MM.1S (cell line): ENCODE measurements around the gene DCLK1.

Source experiments
- EZH2phosphoT487 ChIP-seq: fragments of 300-600 bp; sonication (generic); IDR thresholded peaks from 2 replicates; pipeline ENCODE4 v1.6.1; 2018; ENCODE audit warnings: antibody characterized with exemption, low read length
- TF ChIP-seq, protein P1 (sequence below): fragments of 300-600 bp; sonication (generic); IDR thresholded peaks from 2 replicates; pipeline ENCODE4 v1.5.1; 2016; ENCODE audit warnings: antibody characterized with exemption, low read length, mixed read lengths

DNA sequence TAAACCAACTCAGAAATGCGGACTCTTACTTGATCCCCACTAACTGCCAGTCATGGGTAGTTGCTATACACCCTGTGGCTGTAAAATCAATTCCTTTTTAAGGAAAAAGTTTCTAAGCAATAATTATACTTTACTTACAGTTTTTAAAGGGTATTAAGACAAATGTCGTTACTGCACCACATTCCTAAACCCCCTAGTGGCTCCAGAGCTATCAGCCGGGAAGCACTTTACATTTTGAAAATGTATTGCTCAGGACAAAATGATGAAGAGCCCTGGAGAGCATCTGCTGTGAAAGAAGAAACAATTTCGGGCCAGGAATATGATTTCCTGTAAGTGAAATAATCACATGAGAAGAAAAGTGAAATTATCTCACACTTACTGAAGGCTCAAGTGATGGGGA lies 36.7 kb downstream of the DCLK1 start:
- TF ChIP-seq, protein P1, sequence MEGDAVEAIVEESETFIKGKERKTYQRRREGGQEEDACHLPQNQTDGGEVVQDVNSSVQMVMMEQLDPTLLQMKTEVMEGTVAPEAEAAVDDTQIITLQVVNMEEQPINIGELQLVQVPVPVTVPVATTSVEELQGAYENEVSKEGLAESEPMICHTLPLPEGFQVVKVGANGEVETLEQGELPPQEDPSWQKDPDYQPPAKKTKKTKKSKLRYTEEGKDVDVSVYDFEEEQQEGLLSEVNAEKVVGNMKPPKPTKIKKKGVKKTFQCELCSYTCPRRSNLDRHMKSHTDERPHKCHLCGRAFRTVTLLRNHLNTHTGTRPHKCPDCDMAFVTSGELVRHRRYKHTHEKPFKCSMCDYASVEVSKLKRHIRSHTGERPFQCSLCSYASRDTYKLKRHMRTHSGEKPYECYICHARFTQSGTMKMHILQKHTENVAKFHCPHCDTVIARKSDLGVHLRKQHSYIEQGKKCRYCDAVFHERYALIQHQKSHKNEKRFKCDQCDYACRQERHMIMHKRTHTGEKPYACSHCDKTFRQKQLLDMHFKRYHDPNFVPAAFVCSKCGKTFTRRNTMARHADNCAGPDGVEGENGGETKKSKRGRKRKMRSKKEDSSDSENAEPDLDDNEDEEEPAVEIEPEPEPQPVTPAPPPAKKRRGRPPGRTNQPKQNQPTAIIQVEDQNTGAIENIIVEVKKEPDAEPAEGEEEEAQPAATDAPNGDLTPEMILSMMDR, result no peak
- no peak for TF ChIP-seq EZH2phosphoT487
